ENCODE measurements around the gene LRPAP1.
"Not testable (repeated sequence)": the region's sequence is repeated elsewhere in the genome, so short reads cannot be mapped to it uniquely, and the experiment has no call there.

LRPAP1 gene

GRCh38 chr4:3560465-3560864, 28.2 kb upstream of the LRPAP1 start:
- DNase-seq = not testable (repeated sequence)

GRCh38 chr4:3559381-3560290, 27.4 kb upstream of the LRPAP1 start:
- not testable (repeated sequence) for DNase-seq

- not testable (repeated sequence) for DNase-seq
These were observed 26.3 kb upstream of the LRPAP1 start for GRCh38 chr4:3558514-3558836.

- DNase-seq = not testable (repeated sequence)
These were observed 25.7 kb upstream of the LRPAP1 start for GRCh38 chr4:3557676-3558513.

- DNase-seq = not testable (repeated sequence)
These were observed 24.9 kb upstream of the LRPAP1 start for GRCh38 chr4:3557088-3557492.

- not testable (repeated sequence) for DNase-seq
These were observed 24.1 kb upstream of the LRPAP1 start for GRCh38 chr4:3556244-3556867.

- not testable (repeated sequence) for DNase-seq
These were observed 23.3 kb upstream of the LRPAP1 start for GRCh38 chr4:3555459-3556070.

- not testable (repeated sequence) for DNase-seq
These were observed 19.1 kb upstream of the LRPAP1 start for GRCh38 chr4:3551366-3551765.

GRCh38 chr4:3550792-3551325, 18.6 kb upstream of the LRPAP1 start:
- not testable (repeated sequence) for DNase-seq

GRCh38 chr4:3550041-3550440, 17.8 kb upstream of the LRPAP1 start:
- DNase-seq = not testable (repeated sequence)

GRCh38 chr4:3549694-3550001, 17.4 kb upstream of the LRPAP1 start:
- not testable (repeated sequence) for DNase-seq

- DNase-seq = not testable (repeated sequence)
These were observed 16.9 kb upstream of the LRPAP1 start for GRCh38 chr4:3548991-3549693.

- not testable (repeated sequence) for DNase-seq
These were observed 14.5 kb upstream of the LRPAP1 start for GRCh38 chr4:3546721-3547120.

GRCh38 chr4:3545351-3545750, 13.1 kb upstream of the LRPAP1 start:
- not testable (repeated sequence) for DNase-seq

GRCh38 chr4:3544259-3545025, 12.2 kb upstream of the LRPAP1 start:
- not testable (repeated sequence) for DNase-seq

- not testable (repeated sequence) for DNase-seq
These were observed 11.2 kb upstream of the LRPAP1 start for GRCh38 chr4:3543415-3543814.

- DNase-seq = not testable (repeated sequence)
These were observed 6.7 kb upstream of the LRPAP1 start for GRCh38 chr4:3538906-3539305.

- DNase-seq = not testable (repeated sequence)
These were observed 3.6 kb upstream of the LRPAP1 start for GRCh38 chr4:3535812-3536211.

- DNase-seq = no peak
These were observed 1.2 kb upstream of the LRPAP1 start for GRCh38 chr4:3533423-3533820.

GRCh38 chr4:3532751-3533422, 665 bp upstream of the LRPAP1 start:
- DNase-seq = no peak

Measured in fibroblast of skin of abdomen (primary cell).